Neural crest cell (in vitro differentiated cells): ENCODE results near the gene PLA2G12A. TPM values are rescaled to one million over a fixed set of nuclear protein-coding genes. Genes with fewer than 3 reads are reported as not detected.

Experiments used
- DNase-seq: peaks from one replicate; pipeline ENCODE4 v3.0.0; 2021; ENCODE audit warnings: low read depth, mixed read lengths, low spot score
- H3K27ac Mint-ChIP-seq: one replicate; pipeline ENCODE4 v1.8.0; 2021; ENCODE audit warnings: mild to moderate bottlenecking, mixed read lengths; ENCODE audit not compliant: unreplicated experiment
- H3K27me3 Mint-ChIP-seq: 2 replicates; pipeline ENCODE4 v1.8.0; 2021; ENCODE audit warnings: low read depth, mild to moderate bottlenecking, mixed read lengths
- H3K36me3 Mint-ChIP-seq: 2 replicates; pipeline ENCODE4 v1.8.0; 2021; ENCODE audit warnings: low read depth, mild to moderate bottlenecking, mixed read lengths
- H3K4me1 Mint-ChIP-seq: 2 replicates; pipeline ENCODE4 v1.8.0; 2021; ENCODE audit warnings: mixed read lengths
- H3K4me3 Mint-ChIP-seq: one replicate; pipeline ENCODE4 v1.8.0; 2021; ENCODE audit warnings: mild to moderate bottlenecking, mixed read lengths
- H3K9me3 Mint-ChIP-seq: 2 replicates; pipeline ENCODE4 v1.8.0; 2021; ENCODE audit warnings: mixed read lengths
- total RNA-seq: library from RNA; stranded (reverse); gene quantifications from 2 replicates; pipeline ENCODE4 v1.2.1, GENCODE V29; 2021
- TF ChIP-seq, protein P1 (sequence below): fragments of 200-600 bp; sonication (generic); conservative IDR thresholded peaks from 2 replicates; pipeline ENCODE4 v1.5.0; 2021; ENCODE audit warnings: antibody characterized with exemption, mild to moderate bottlenecking

Gene PLA2G12A
- total RNA-seq, 1 donor from 2014 or later: 13.5 TPM

- Mint-ChIP-seq H3K4me1 (no peaks in the 10 kb centered on the region), H3K27ac (no peak overlapping the region), H3K9me3 (no peaks in the 10 kb centered on the region), H3K27me3 (peaks cover 2% of the 10 kb centered on the region), H3K4me3 (no peak overlapping the region), H3K36me3 (no peaks in the 10 kb centered on the region)
- TF ChIP-seq, protein P1, sequence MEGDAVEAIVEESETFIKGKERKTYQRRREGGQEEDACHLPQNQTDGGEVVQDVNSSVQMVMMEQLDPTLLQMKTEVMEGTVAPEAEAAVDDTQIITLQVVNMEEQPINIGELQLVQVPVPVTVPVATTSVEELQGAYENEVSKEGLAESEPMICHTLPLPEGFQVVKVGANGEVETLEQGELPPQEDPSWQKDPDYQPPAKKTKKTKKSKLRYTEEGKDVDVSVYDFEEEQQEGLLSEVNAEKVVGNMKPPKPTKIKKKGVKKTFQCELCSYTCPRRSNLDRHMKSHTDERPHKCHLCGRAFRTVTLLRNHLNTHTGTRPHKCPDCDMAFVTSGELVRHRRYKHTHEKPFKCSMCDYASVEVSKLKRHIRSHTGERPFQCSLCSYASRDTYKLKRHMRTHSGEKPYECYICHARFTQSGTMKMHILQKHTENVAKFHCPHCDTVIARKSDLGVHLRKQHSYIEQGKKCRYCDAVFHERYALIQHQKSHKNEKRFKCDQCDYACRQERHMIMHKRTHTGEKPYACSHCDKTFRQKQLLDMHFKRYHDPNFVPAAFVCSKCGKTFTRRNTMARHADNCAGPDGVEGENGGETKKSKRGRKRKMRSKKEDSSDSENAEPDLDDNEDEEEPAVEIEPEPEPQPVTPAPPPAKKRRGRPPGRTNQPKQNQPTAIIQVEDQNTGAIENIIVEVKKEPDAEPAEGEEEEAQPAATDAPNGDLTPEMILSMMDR: no peak
- DNase-seq: no peak
Observed at GRCh38 chr4:109754093-109754857, 24.4 kb upstream of the PLA2G12A start.

DNA sequence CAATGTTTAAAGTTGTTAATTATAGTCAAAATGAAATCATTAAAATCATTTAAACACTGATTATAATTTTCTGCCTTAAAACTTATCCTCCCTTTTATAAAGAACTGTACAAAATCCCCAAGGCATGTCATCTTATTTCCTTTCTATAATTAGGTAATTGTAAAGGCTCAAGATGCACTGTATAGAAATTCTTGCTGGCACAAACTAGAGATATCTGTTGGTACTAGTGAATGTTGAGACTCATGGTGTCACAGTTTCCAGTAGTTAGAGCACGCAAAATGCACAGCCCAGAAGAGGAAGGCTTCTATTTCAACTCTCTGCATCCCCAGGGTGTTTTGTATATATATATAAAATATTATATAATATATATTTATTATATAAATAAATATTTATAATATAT, 22.7 kb upstream of the PLA2G12A start:
- TF ChIP-seq, protein P1: no peak
- DNase-seq: no peak
- Mint-ChIP-seq H3K36me3 (no peaks in the 10 kb centered on the region), H3K27me3 (peaks cover 2% of the 10 kb centered on the region), H3K27ac (no peak overlapping the region), H3K4me1 (no peaks in the 10 kb centered on the region), H3K9me3 (no peaks in the 10 kb centered on the region), H3K4me3 (no peak overlapping the region)

DNA sequence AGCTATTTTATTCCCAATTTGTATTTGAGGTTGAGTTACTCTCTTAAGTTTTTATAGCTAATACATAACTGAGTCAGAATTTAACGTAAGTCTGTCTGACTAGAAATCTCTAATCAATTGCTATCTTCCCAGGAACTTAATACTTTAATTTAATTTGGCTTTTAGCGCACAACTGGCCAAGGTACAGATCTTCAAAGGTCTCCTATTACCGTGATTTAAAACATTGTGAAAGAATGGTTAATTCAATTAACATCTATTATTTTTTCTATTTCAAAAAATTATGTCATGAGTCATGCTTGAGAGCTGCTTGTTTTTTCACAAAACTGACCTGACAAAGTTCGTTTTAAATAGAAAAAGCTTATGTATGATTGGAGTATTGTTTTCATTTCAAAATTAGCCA, 22.0 kb upstream of the PLA2G12A start:
- no peaks in the 10 kb centered on the region for H3K9me3 Mint-ChIP-seq
- TF ChIP-seq, protein P1: no peak
- no peaks in the 10 kb centered on the region for H3K36me3 Mint-ChIP-seq
- H3K4me1 Mint-ChIP-seq: no peaks in the 10 kb centered on the region
- peaks cover 2% of the 10 kb centered on the region for H3K27me3 Mint-ChIP-seq
- no peak overlapping the region for H3K4me3 Mint-ChIP-seq
- DNase-seq: no peak
- no peak overlapping the region for H3K27ac Mint-ChIP-seq

DNA sequence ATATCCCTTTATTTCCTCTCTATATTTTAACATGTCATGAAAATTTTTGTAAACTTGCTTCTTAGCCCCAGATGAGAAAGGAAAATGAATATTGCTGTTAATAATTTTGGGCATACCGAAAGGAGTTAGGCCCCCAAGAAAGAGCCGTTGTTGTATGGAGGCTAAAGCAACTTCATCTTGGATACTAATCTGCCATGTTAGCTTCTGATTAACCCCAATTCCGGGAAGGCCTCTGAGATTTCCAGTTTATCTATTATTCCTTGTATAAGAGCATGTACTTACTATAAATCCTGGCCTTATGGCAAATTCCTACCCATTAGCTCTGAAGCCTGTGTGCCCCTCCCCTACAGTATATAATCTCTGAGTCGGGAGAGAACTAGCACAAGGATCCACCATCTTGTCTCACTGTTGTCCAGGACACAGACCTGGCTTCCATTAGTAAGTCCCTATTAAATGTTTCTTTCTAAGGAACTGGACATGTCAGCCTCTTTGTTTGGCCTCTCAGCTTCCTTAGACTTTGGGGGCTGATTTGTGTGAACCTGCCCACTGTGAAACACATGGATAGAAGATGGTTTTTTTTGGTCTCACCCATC, 20.9 kb upstream of the PLA2G12A start:
- Mint-ChIP-seq H3K4me3 (no peak overlapping the region), H3K36me3 (no peaks in the 10 kb centered on the region), H3K4me1 (no peaks in the 10 kb centered on the region), H3K27me3 (peaks cover 6% of the 10 kb centered on the region), H3K9me3 (no peaks in the 10 kb centered on the region), H3K27ac (no peak overlapping the region)
- DNase-seq: no peak
- TF ChIP-seq, protein P1: no peak

- H3K27ac Mint-ChIP-seq: no peak overlapping the region
- no peaks in the 10 kb centered on the region for H3K36me3 Mint-ChIP-seq
- H3K4me1 Mint-ChIP-seq: no peaks in the 10 kb centered on the region
- TF ChIP-seq, protein P1: no peak
- H3K9me3 Mint-ChIP-seq: no peaks in the 10 kb centered on the region
- no peak for DNase-seq
- peaks cover 6% of the 10 kb centered on the region for H3K27me3 Mint-ChIP-seq
- H3K4me3 Mint-ChIP-seq: no peak overlapping the region
Observed at GRCh38 chr4:109749388-109750082, 19.7 kb upstream of the PLA2G12A start.
